ENCODE data around the gene KLK6. TPM values are rescaled to one million over a fixed set of nuclear protein-coding genes. Genes with fewer than 3 reads are reported as not detected.

KLK6 gene
- total and polyA plus RNA-seq, 2 donors (not counting 3 experiments of a cell fraction or from before 2014, with no cell fraction given): 0.12 TPM; not detected in 1

DNA sequence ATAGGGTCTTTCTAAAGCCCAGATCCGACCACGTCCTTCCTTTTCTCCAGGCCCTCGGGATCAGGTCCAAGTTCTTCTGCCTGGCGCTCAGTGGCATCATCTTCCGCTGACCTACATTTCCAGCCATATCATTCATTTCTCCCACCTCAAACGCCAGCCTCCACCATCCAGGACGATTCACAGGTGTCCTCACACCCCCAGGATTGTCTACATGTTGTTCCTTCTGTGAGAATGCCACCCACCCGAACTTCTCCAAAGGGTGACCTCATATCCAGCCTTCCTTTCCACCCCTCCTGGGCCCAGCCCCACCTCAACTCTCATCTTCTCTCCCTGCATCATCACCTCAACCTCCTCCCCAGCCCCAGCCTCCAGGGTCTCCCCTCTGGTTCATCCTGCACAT, 11.8 kb downstream of the KLK6 start:
- TF ChIP-seq, protein P1, sequence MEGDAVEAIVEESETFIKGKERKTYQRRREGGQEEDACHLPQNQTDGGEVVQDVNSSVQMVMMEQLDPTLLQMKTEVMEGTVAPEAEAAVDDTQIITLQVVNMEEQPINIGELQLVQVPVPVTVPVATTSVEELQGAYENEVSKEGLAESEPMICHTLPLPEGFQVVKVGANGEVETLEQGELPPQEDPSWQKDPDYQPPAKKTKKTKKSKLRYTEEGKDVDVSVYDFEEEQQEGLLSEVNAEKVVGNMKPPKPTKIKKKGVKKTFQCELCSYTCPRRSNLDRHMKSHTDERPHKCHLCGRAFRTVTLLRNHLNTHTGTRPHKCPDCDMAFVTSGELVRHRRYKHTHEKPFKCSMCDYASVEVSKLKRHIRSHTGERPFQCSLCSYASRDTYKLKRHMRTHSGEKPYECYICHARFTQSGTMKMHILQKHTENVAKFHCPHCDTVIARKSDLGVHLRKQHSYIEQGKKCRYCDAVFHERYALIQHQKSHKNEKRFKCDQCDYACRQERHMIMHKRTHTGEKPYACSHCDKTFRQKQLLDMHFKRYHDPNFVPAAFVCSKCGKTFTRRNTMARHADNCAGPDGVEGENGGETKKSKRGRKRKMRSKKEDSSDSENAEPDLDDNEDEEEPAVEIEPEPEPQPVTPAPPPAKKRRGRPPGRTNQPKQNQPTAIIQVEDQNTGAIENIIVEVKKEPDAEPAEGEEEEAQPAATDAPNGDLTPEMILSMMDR (IDR thresholded peaks at IDR 0.05; ENCODE audit: extremely low read depth in 1 of 2, insufficient read depth in 1 of 2, low read depth in 1 of 2, low read length in 2 of 2): no peak
- no peak for TF ChIP-seq POLR2A (IDR thresholded peaks at IDR 0.05; ENCODE audit: low read depth, low read length)
- TF ChIP-seq JUN (IDR thresholded peaks at IDR 0.05; ENCODE audit: borderline replicate concordance, insufficient read depth, insufficient read length, low read depth): no peak
- TF ChIP-seq, protein P2, sequence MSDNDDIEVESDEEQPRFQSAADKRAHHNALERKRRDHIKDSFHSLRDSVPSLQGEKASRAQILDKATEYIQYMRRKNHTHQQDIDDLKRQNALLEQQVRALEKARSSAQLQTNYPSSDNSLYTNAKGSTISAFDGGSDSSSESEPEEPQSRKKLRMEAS (IDR thresholded peaks at IDR 0.05; ENCODE audit: insufficient read depth, insufficient read length): no peak
- no peak for TF ChIP-seq FOS (IDR thresholded peaks at IDR 0.05; ENCODE audit: borderline replicate concordance, insufficient read depth, low read length)
- no peak for TF ChIP-seq GATA2 (IDR thresholded peaks at IDR 0.05; ENCODE audit: insufficient read depth, insufficient read length, low read depth, low read length)
- no peak for TF ChIP-seq EZH2 (IDR thresholded peaks at IDR 0.05; ENCODE audit: borderline replicate concordance, low read depth, low read length, severe bottlenecking)
- TF ChIP-seq MYC (IDR thresholded peaks at IDR 0.05; ENCODE audit: low read depth, low read length): no peak
- TF ChIP-seq POLR2AphosphoS5 (IDR thresholded peaks at IDR 0.05; ENCODE audit: insufficient read depth, low read depth, low read length): no peak
- dilution Hi-C loops (cut with MboI; ENCODE audit: extremely low pct_ligation_motif_present, low sequenced_read_pairs): no loop called here

More for the DNA sequence above, 11.8 kb downstream of the KLK6 start:
- no peak for FAIRE-seq
- DNase-seq (ENCODE audit: low read depth, low spot score): no peak
- Histone ChIP-seq H3K36me3 (ENCODE audit: control insufficient read depth in 2 of 2, extremely low read depth in 1 of 2, insufficient read depth in 2 of 2, low read length in 2 of 2) (no peaks in the 10 kb centered on the region), H3K9ac (replicated peaks; ENCODE audit: extremely low read depth, insufficient read depth, low read length) (no peak overlapping the region), H3K9me1 (replicated peaks; ENCODE audit: control insufficient read depth, extremely low read depth, insufficient read depth, low read length) (no peaks in the 10 kb centered on the region), H3K27ac (ENCODE audit: insufficient read depth, low read depth, low read length) (no peak overlapping the region), H3K79me2 (ENCODE audit: control insufficient read depth, insufficient read depth, low read length) (no peaks in the 10 kb centered on the region), H2AFZ (ENCODE audit: low read depth, low read length) (no peak overlapping the region), H3K4me3 (replicated peaks in 1 of 3; ENCODE audit: insufficient read depth in 1 of 3, low read depth in 1 of 3, low read length in 3 of 3) (no peak overlapping the region), H4K20me1 (replicated peaks; ENCODE audit: control insufficient read depth, extremely low read depth, insufficient read depth, low read length) (no peaks in the 10 kb centered on the region), H3K27me3 (ENCODE audit: control insufficient read depth in 2 of 2, insufficient read depth in 2 of 2, low read length in 2 of 2) (no peaks in the 10 kb centered on the region), H3K4me2 (ENCODE audit: insufficient read depth, low read length) (no peak overlapping the region), H3K4me1 (ENCODE audit: control insufficient read depth, extremely low read depth, insufficient read depth, low read length) (no peaks in the 10 kb centered on the region), H3K9me3 (replicated peaks; ENCODE audit: control insufficient read depth, insufficient read depth, low read length) (no peaks in the 10 kb centered on the region)
- ChIA-PET CTCF (no interaction called here), POLR2A (no interaction called here)
- intact Hi-C loops (cut with micrococcal nuclease): no loop called here
- BruUV-seq (replicated peaks): no TSS peak

All from endothelial cell of umbilical vein (primary cell).